ENCODE results near the gene DNAJC8. TPM values are rescaled to one million over a fixed set of nuclear protein-coding genes. Genes with fewer than 3 reads are reported as not detected.

The DNAJC8 gene
- total and polyA plus RNA-seq, 2 donors from 2014 or later: 71.7 to 110 TPM

GRCh38 chr1:28172713-28173150, 60.1 kb downstream of the DNAJC8 start:
- TF ChIP-seq CTCF (IDR thresholded peaks at IDR 0.05; ENCODE audit: borderline replicate concordance, extremely low read depth, insufficient read depth): no peak
- H3K36me3 ChIP-seq (ENCODE audit: control insufficient read depth in 2 of 3, insufficient read depth in 3 of 3, low read length in 3 of 3): no peaks in the 10 kb centered on the region
- no peak for FAIRE-seq
- no peaks in the 10 kb centered on the region for H3K27me3 ChIP-seq (ENCODE audit: control insufficient read depth, insufficient read depth, low read length)
- intact Hi-C loops (cut with DNase I): no loop called here
- no peak overlapping the region for H3K27ac ChIP-seq (ENCODE audit: low read depth in 2 of 2, low read length in 2 of 2)
- H3K9ac ChIP-seq (ENCODE audit: low read length in 3 of 3): no peak overlapping the region
- no peaks in the 10 kb centered on the region for H3K4me1 ChIP-seq (ENCODE audit: control insufficient read depth in 2 of 3, insufficient read depth in 2 of 3, low read depth in 1 of 3, low read length in 3 of 3)
- no peaks in the 10 kb centered on the region for H3K9me3 ChIP-seq (ENCODE audit: control insufficient read depth in 2 of 3, insufficient read depth in 1 of 3, low read length in 3 of 3)
- no peak overlapping the region for H3K4me3 ChIP-seq (ENCODE audit: low read length in 3 of 3)
- DNase-seq: no peak

- no peak for DNase-seq
- no peaks in the 10 kb centered on the region for H3K36me3 ChIP-seq (ENCODE audit: control insufficient read depth in 2 of 3, insufficient read depth in 3 of 3, low read length in 3 of 3)
- FAIRE-seq: no peak
- H3K27ac ChIP-seq (ENCODE audit: low read depth in 2 of 2, low read length in 2 of 2): no peak overlapping the region
- no peak overlapping the region for H3K4me3 ChIP-seq (ENCODE audit: low read length in 3 of 3)
- intact Hi-C loops (cut with DNase I): no loop called here
- no peak for TF ChIP-seq CTCF (IDR thresholded peaks at IDR 0.05; ENCODE audit: borderline replicate concordance, extremely low read depth, insufficient read depth)
- no peak overlapping the region for H3K9ac ChIP-seq (ENCODE audit: low read length in 3 of 3)
- no peaks in the 10 kb centered on the region for H3K4me1 ChIP-seq (ENCODE audit: control insufficient read depth in 2 of 3, insufficient read depth in 2 of 3, low read depth in 1 of 3, low read length in 3 of 3)
- no peaks in the 10 kb centered on the region for H3K9me3 ChIP-seq (ENCODE audit: control insufficient read depth in 2 of 3, insufficient read depth in 1 of 3, low read length in 3 of 3)
- no peaks in the 10 kb centered on the region for H3K27me3 ChIP-seq (ENCODE audit: control insufficient read depth, insufficient read depth, low read length)
Observed at GRCh38 chr1:28171246-28171645, 61.6 kb downstream of the DNAJC8 start.

- no peak overlapping the region for H3K27ac ChIP-seq (ENCODE audit: low read depth in 2 of 2, low read length in 2 of 2)
- no peak overlapping the region for H3K9ac ChIP-seq (ENCODE audit: low read length in 3 of 3)
- H3K4me3 ChIP-seq (ENCODE audit: low read length in 3 of 3): no peak overlapping the region
- no peaks in the 10 kb centered on the region for H3K4me1 ChIP-seq (ENCODE audit: control insufficient read depth in 2 of 3, insufficient read depth in 2 of 3, low read depth in 1 of 3, low read length in 3 of 3)
- intact Hi-C loops (cut with DNase I): no loop called here
- H3K27me3 ChIP-seq (ENCODE audit: control insufficient read depth, insufficient read depth, low read length): no peaks in the 10 kb centered on the region
- DNase-seq: no peak
- no peak for FAIRE-seq
- no peak for TF ChIP-seq CTCF (IDR thresholded peaks at IDR 0.05; ENCODE audit: borderline replicate concordance, extremely low read depth, insufficient read depth)
- H3K9me3 ChIP-seq (ENCODE audit: control insufficient read depth in 2 of 3, insufficient read depth in 1 of 3, low read length in 3 of 3): no peaks in the 10 kb centered on the region
- no peaks in the 10 kb centered on the region for H3K36me3 ChIP-seq (ENCODE audit: control insufficient read depth in 2 of 3, insufficient read depth in 3 of 3, low read length in 3 of 3)
Observed at GRCh38 chr1:28170001-28170596, 62.7 kb downstream of the DNAJC8 start.

Measured in kidney (tissue), 14 donors.